ENCODE data around the gene CARD9. TPM values are rescaled to one million over a fixed set of nuclear protein-coding genes. Genes with fewer than 3 reads are reported as not detected.
"Not testable (repeated sequence)": the region's sequence is repeated elsewhere in the genome, so short reads cannot be mapped to it uniquely, and the experiment has no call there.

CARD9 gene
- total RNA-seq, 1 experiment from 2014 or later, result 0.66 TPM

DNA sequence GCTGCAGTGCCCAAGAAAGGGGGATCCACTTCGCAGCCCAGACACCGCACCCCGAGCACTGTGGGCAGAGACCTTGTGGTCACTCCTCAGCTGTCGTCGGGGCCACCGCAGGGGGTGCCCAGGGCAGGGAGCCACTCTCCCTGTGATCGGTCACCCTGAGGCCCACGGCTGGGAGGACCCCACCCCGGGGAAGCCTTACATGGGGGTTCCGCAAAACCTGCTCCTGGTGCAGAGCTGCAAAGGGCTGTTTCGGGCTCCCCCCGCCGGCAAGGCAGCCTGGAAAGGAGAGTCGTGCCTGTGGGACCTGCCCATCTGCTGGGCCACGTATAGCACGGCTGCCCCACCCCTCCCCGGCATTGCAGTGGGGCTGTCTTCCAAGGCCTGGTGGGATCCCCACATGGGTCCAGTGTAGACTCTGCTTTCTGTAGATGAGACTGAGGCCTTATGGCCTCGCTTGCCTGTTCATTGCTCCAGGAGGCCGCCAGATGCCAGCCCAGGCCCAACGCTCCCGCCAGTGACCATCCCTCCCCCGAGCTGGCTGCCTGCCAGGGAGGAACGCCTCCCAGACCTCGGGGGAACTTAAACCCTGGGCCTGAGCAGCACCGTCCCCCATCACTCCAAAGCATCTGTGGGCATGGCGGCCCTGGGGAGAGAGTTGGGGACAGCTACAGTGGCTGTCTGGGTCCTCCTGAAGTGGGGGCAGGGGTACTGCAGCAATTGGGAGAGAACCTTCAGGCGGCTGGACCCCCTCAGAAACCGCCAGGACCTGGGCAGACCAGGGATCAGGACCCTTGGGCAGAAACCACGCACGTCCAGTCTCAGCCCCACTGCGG is 8.3 kb downstream of the CARD9 start:
- no peak for DNase-seq (ENCODE audit: low read depth)

DNA sequence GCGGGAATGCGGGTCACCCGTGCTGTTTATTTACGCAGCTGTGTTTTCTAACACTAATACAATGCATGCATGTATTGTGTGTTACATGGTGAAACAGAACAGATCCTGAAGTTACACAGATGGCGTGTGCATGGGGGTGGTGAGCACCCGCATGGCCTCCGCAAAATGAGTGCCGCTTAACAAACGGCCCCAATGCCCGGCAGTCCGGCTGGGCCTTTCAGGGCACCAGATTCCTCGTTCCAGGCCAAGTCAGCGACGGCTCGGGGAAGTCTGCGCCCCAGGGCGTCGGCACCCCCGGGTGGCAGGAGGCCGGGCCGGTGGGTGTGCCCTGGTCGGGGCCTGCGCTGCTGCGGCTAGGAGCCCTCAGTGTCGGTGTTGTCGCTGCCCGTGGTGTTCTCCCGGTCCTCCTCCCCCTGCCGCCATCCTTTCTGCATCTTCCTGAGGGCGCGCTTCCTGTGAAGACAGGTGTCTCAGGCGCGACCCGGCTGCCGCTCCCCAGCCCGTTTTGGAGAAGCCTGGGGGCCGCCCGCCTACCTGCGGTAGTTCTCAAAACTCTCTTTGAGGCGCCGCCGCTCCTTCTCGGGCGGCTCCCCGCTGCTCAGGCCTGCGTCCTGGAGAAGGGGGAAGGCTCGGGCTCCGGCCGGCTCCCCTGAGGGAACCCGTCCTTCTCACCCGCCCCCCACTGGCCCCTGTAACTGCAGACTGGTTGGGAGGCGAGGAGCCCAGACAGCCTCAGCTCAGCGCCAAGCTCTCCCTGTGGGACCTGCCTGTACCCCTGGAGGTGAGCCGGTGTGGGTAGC is 9.3 kb downstream of the CARD9 start:
- no peak for DNase-seq (ENCODE audit: low read depth)

DNA sequence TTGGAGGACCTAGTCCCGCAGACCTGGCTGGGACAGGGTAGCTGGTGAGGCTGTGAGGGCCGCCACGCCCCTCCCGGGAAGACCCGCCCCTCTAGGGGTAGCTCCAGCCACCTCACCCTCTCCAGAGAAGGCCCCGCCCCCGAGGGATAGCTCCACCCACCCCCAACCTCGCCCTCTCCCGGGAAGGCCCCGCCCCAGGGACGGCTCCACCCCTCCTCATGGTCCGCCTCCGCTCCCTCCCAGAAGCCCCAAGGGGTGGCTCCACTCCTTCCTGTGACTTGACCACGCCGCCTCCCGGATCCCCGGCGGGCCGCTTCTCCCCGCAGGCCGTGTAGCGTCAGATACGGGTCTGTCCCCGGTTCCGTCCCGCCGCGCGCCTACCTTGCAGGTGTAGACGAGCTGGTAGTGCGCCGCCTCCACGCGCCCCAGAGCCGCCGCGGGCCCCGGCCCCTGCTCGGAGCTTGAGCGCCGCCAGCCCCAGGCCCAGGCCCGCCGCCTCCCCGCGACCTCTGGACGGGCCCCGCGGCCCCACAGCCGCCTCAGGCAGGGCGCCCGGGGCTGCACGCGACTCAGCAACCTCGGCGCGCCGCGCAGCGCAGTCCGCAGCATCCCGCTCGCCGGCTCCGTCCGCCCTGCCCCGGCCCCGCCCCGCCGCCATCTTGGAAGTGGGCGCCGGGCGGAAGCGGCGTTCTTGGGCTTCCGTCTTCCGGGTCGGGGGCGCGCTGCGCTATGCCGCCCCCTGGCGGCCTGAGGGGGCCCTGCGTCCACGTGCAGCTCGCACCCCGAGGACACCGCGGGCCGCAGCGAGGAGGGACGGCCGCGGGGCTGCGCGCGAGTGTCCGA is 10.1 kb downstream of the CARD9 start, which contains the start of gene DNLZ:
DNLZ (minus strand) TSS at position 639 of the 843 bp plus-strand sequence; CDS start at position 609, 30 bp downstream.
- peak; percentile 81 for DNase-seq (ENCODE audit: low read depth)

DNA sequence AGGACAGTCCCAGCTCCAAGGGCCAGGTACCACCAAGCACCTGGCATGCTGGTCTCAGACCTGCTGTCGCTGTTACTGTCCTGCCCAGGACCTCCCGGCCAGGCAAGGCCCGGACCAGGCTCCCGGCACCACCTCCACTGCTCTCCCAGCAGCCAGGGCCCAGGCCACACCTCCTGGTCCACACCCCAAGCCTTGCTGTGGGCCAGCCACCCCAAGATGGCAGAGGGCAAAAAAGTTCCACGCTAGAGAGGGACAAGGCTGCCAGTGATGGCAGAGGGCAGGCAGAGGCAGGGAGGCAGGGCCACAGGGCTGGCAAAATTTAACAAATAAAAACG is 11.1 kb downstream of the CARD9 start:
- DNase-seq (ENCODE audit: low read depth), result no peak

DNA sequence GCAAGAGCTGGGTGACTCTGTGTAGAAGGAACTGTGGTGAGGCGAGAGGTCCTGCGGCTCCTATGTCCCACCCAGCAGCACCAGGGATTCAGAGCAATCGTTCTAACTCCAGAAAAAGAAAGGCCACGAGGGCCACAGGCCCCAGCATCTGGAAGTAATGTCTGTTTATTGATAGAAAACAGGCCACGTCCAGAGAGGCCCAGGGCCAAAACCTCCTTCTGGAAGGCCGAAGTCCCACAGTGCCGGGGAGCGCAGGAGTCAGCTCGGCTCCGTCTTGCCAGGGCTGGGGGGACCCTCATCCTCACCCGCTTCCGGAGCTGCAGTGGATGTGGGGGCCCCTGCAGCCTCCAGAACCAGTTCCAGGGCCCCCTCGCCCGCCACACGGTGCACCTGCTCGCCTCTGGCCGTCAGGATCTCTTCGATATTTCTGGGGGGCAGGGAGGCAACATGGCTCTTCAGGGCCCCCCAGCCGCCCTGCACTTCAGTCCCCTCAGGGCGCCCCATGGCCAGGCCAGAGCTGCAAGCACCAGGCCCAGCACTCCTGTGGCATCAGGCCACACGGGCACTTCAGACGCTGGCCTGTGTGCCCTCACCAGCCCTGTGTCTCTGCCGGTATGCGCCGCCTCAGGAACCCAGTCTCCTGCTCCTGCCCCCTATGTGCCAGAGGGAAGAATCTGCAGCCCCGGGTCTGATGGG is 11.6 kb downstream of the CARD9 start:
- DNase-seq (ENCODE audit: low read depth), result no peak

DNA sequence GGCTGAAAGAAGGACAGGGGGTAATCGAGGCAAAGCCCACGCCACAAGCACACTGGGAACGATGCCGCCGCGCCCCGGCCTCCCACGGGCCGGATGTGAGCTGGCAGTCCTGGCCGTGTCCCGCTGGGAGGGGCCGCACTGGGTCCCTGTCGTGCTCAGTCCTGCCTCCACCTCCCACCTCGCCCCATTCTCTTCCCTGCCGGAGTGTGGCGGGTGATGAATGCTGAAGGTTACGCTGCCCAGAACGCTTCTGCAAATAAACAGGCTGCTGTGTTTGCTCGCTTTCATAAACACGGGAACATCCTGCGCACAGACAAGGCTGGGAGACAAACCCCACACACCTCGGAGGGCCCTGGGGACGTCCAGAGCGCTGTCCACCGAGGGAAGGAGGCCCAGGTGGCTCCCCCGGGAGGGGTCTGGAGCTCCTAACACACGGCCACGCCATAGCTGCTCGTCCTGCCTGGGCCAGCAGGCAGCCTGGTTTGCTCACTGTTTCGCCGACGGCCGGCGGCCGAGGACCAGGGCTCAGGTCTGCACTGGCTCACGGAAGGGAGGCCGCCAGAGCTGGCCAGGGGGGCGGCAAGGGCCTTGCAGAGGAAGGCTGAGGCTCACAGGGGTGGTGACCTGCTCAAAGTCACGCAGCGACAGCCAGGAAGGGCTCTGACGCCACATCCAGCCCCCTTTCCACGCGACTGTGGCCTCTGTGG is 12.3 kb downstream of the CARD9 start:
- DNase-seq (ENCODE audit: low read depth), result no peak

DNA sequence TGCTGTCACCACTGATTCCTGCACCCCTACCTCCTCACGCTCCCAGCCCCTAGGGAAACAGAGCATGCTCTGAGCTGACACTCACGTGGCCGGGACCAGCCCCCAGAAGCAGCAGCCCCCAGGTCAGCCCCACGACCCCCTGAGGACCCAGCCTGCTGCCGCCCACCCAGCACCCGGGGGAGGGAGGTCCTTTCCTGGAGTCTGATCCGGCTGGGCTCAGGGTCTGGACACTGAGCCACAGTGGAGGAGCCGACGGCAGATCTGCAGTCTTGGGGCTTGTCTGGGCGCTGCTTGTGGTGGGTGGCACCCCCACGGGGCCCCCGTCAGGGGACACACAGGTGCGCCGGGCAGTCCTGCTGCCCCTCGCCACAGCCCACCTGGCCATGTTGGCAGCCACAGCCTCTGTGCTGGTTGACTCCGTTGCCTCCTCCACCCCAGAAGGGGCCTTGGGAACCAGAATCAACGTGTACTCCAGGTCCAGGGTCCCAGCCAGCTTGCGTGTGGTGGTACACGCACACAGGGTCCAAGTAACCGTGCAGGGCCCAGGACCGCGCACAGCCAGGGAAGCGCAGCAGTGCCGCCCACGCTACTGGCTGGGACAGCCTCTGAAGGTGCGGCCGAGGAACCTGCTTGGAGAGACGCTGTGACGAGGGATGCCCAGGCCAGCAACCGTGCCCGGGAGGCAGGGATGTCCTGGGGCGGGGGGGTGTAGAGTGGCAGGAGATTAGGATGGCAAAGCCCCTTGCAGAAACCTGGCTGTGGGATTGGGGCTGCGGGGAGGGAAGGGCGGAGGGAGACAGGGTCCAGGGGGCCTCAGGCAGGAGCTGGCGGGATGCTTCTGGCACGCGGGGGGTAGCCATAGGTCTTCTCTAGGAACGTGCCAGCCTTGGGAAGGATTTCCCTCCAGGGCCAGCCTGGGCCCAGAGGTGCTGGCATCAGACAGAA is 13.4 kb downstream of the CARD9 start:
- no peak for DNase-seq (ENCODE audit: low read depth)

DNA sequence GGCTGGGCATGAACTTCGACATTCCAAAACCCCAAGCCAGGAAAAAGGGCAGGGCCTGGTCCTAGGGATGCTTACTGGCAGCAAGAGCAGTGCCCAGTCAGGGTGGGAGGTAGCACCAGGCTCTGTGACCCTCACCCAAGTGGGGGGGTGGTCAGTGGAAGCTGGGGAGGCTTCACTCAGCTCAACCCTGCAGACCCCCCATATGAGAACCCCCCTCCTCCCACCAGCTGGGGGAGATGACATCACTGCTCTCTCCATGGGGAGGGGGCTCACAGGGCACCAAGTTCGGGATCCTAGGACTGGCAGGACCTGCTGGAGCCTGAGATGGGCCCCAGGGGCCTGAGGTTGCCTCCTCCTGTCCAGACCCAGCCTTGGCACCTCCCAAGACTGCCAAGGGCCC is 14.6 kb downstream of the CARD9 start:
- no peak for DNase-seq (ENCODE audit: low read depth)

DNA sequence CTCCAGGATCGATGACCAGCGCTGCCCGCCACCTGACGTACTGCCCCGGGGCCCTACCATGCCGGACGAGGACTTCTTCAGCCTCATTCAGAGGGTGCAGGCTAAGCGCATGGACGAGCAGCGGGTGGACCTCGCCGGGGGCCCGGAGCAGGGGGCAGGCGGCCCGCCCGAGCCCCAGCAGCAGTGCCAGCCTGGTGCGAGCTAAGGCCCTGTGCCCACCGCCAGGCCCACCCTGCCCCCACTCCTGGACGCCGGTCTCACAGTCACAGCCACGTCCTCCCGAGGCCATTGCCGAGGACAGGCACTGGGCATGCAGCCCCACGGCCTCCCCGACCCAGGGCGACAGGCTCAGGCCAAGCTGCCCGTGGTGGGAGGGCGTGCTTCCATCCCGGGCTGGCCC is 15.5 kb downstream of the CARD9 start:
- no peak for DNase-seq (ENCODE audit: low read depth)

DNA sequence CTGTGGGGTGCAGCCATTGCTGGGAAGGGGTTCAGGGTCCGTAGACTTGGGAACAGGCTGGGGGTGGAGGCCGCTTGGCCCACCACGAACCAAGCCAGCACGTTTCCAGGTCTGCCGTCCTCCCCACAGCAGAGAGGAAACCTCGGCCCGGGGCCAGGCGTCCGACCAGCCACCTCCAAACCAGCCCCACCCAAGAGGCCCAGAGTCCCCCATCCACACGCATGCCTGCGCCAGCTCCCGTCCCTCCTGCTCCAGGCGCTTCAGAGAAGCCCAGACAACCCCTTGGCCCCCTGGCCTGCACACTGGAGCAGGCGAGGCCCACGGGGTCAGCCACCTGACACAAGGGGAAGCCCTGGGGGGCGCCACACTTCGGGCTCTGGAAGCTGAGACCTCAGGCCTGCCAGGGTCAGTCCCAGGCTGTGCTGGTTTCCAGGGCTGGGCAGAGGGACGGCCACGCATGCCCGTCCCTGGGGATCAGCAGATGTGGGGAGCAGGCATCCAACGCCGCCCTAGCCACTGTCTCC is 16.2 kb downstream of the CARD9 start:
- DNase-seq (ENCODE audit: low read depth), result no peak

DNA sequence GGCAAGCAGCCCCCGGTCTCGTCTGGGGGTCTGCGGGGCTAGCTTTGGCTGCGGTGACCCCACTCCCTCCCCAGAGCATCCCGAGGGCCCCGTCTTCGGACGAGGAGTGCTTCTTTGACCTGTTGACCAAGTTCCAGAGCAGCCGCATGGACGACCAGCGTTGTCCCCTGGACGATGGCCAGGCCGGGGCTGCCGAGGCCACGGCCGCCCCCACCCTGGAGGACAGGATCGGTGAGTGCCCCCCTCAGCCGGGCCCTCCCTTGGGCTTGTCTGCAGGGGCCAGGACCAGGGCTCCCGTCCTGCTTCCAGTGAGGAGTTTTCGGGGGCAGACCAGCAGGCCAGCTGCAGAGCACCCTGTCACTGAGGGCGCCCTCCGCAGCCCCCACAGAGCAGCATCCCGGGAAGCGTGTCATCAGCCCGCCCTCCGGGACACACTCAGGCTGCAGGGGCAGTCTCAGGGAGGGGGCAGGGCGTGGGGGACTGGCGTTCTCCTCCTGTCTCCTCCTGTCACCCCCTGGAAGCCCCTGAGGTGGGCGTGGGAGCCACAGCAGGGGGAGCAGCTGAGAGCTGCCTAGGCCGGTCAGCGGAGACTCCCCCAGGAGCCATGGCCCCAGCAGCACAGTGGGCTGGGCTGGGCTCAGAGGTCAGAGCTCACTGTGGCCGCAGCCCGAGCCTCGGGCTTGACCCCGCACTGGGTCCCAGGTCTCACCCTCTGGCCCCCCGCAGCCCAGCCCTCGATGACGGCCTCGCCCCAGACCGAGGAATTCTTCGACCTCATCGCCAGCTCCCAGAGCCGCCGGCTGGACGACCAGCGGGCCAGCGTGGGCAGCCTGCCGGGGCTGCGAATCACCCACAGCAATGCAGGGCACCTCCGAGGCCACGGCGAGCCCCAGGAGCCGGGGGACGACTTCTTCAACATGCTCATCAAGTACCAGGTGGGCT is 17.6 kb downstream of the CARD9 start:
- no peak for DNase-seq (ENCODE audit: low read depth)

DNA sequence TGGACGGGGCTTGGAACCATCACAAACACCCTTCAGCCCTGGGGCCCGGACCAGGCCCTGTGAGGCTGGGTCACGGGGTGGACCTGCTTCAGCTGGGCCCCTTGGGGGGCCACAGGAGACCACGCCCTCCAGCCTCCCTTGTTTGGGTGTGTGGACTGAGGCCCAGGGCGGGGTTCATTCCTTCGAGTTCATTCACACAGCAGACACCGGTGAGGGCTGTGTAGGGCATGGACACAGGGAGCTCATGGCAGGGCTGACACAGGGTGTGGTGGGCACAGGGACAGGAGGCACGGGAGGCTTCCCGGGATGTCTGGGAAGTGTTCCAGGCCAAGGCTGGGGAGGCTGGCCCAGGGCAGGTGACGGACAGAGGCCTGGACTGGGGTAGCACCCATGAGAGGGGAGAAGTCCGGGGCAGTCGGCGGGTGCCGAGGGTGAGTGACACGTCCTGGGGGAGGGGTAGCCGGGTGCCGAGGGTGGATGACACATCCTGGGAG is 18.8 kb downstream of the CARD9 start:
- no peak for DNase-seq (ENCODE audit: low read depth)

DNA sequence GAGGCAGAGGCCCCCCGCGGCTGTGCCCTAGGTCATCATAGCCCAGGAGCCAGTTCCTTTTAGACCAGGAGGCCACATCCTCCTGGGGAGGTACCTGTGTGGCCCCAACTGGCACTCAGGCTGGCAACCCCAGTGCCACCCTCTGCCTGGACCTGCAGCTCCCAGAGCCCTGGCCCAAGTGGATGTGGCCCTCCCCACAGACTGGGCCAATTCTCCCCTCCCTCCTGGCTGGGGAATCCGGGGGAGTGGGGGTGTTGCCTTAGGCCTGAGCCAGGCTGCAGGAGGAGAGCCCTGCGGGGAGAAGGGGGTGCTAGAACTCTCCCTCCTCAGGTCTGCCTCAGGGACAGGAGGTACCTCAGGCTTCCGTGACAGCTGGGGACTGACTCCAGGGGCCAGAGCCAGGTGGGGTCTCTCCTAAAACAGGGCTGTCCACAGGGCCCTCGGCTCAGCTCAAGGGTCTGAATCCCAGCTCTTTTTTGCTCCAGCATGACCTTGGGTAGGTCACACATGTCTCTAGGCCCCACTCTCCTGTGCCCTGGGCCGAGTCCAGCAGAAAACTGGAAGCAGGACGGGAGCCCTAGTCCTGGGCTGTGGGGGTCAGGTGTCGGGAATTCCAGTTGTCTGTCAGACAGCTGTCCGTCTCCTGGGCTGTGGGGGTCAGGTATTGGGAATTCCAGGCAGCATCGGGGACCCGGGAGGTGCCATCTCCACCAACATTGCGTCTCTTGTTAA is 19.5 kb downstream of the CARD9 start:
- no peak for DNase-seq (ENCODE audit: low read depth)

DNA sequence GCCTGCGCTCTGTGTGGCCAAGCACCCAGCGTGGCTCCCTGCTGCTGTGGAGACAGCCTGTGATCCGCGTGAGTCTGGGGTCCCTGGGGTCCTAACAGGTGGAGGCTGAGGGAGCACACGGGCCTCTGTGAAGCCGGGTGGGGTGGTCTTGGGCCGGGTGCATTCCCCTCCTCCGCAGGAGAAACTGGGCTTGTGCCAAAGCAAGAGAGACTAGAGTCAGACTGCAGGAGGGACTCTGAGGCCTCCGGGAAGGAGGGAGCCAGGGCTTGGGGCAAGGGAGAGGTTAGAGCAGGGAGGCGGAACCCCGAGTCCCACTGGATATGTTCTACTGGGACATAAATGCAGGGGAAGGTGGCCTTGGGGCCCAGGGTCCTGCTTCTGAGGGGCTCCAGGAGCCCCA is 20.4 kb downstream of the CARD9 start:
- DNase-seq (ENCODE audit: low read depth), result no peak

DNA sequence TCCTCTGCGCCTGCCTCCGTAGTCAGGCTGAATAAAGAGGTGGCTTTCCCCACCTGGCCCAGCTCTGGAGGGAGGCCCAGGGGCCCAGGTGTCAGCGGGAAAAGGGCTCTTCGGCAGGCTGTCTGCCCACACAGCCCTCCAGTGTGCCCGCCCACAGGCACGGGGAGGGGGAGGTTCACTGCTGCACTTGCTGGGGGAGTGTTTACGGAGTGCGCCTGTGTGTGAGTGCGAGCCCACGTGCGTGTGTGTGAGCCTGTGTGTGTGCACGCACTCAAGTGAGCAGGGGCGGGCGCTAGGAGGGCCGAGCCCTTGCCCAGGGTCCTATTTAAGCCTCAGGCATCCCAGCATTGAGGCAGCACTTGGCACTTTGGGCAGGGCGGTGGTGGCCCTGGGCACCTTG is 20.8 kb downstream of the CARD9 start:
- no peak for DNase-seq (ENCODE audit: low read depth)

DNA sequence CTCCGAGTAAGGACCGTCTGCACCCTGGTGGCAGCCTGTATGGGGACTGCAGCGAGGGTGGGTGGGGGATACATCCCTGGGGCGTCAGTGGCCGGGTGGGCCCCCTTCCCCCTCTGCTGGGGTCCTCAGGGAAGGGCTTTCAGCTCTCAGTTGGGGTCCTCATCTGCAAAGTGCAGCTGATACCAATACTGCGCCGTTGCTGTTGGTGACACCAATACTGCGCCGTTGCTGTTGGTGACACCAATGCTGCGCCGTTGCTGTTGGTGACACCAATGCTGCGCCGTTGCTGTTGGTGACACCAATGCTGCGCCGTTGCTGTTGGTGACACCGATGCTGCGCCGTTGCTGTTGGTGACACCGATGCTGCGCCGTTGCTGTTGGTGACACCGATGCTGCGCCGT is 21.6 kb downstream of the CARD9 start:
- DNase-seq (ENCODE audit: low read depth), result not testable (repeated sequence)

DNA sequence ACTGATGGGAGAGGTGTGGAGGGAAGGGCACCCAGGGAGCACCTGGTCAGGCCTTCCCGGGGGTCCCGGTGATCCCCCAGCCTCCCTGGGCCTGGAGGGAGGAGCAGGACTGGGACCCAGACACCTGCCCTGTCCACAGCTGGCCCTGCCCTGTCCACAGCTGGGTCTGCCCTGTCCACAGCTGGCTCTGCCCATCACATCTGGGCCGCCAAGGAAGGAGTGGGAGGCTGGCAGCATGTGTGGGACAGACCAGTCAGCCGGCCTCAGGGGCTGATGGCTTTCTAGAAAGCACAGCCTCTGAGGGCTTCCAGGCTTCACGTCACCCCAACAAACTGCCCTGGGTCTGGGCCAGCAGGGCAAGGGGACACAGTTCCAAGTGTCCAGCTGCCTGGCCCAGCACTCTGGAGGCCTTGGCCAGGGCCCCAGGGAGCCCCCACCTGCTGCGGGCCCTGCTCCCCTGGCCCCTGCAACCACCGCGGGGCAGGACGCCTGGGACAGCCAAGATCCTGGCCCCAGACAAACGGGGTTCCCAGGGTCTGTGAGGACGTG is 22.1 kb downstream of the CARD9 start:
- no peak for DNase-seq (ENCODE audit: low read depth)

Measured in HT1080 (cell line).